SU-DHL-6 (cell line): Measurements from ENCODE around the gene KCNB1.

Experiments used
- H2AFZ ChIP-seq: fragments of 200-600 bp; sonication (generic); 2 replicates; pipeline ENCODE4 v1.6.1; 2014; ENCODE audit warnings: low read depth, mild to moderate bottlenecking, moderate library complexity, mixed read lengths, antibody characterized with exemption, low read length; ENCODE audit not compliant: severe bottlenecking
- H3F3A ChIP-seq: fragments of 200-600 bp; shearing (Covaris generic); 2 replicates; pipeline ENCODE4 v1.6.0; 2016; ENCODE audit warnings: antibody characterized with exemption, mild to moderate bottlenecking; ENCODE audit not compliant: insufficient read depth
- H3K27ac ChIP-seq: fragments of 200-600 bp; sonication (generic); 2 replicates; pipeline ENCODE4 v1.5.1; 2016; ENCODE audit warnings: low read depth, mild to moderate bottlenecking, low read length, moderate library complexity, mixed read lengths
- H3K27me3 ChIP-seq: fragments of 200-600 bp; sonication (generic), shearing (Covaris generic); 2 replicates; pipeline ENCODE4 v1.6.0; 2014; ENCODE audit warnings: mild to moderate bottlenecking, low read length
- H3K36me3 ChIP-seq: fragments of 200-600 bp; sonication (generic); 2 replicates; pipeline ENCODE4 v1.6.1; 2014; ENCODE audit warnings: mild to moderate bottlenecking, low read length, mixed read lengths
- H3K4me2 ChIP-seq: fragments of 300-600, 200-600 bp; shearing (Covaris generic), sonication (generic); 2 replicates; pipeline ENCODE4 v1.6.0; 2014; ENCODE audit warnings: low read length, low read depth, mild to moderate bottlenecking; ENCODE audit not compliant: poor library complexity, severe bottlenecking
- H3K4me3 ChIP-seq: fragments of 200-600 bp; sonication (generic); 2 replicates; pipeline ENCODE4 v1.5.1; 2014; ENCODE audit warnings: antibody characterized with exemption, low read length, mild to moderate bottlenecking, mixed read lengths; ENCODE audit not compliant: insufficient read depth, poor library complexity, severe bottlenecking
- H3K79me2 ChIP-seq: fragments of 200-600 bp; sonication (generic); 2 replicates; pipeline ENCODE4 v1.6.1; 2014; ENCODE audit warnings: mild to moderate bottlenecking, low read length, moderate library complexity; ENCODE audit not compliant: insufficient read depth
- H3K9ac ChIP-seq: fragments of 200-600 bp; sonication (generic); 2 replicates; pipeline ENCODE4 v1.7.0; 2014; ENCODE audit warnings: mild to moderate bottlenecking, low read length
- H3K9me2 ChIP-seq: fragments of 200-600 bp; sonication (generic); replicated peaks from 2 replicates; pipeline ENCODE4 v1.6.1; 2014; ENCODE audit warnings: low read length; ENCODE audit not compliant: insufficient read depth
- H3K9me3 ChIP-seq: fragments of 200-600 bp; sonication (generic); 2 replicates; pipeline ENCODE4 v1.6.1; 2014; ENCODE audit warnings: low read length, mixed read lengths; ENCODE audit not compliant: insufficient read depth
- H4K20me1 ChIP-seq: fragments of 200-600 bp; sonication (generic); 2 replicates; pipeline ENCODE4 v1.6.1; 2014; ENCODE audit warnings: low read depth, mild to moderate bottlenecking, antibody characterized with exemption, low read length, moderate library complexity, mixed read lengths
- EZH2phosphoT487 ChIP-seq: fragments of 200-600 bp; sonication (generic), shearing (Covaris generic); conservative IDR thresholded peaks from 2 replicates; pipeline ENCODE4 v1.6.1; 2018; ENCODE audit warnings: mild to moderate bottlenecking, antibody characterized with exemption, low read length, moderate library complexity, mixed read lengths
- TF ChIP-seq, protein P1 (sequence below): fragments of 200-600 bp; sonication (generic); IDR thresholded peaks from one replicate; pipeline ENCODE4 v1.5.1; 2017; ENCODE audit warnings: antibody characterized with exemption, mild to moderate bottlenecking, low read length, moderate library complexity; ENCODE audit not compliant: insufficient read depth, poor library complexity, severe bottlenecking

KCNB1 gene

DNA sequence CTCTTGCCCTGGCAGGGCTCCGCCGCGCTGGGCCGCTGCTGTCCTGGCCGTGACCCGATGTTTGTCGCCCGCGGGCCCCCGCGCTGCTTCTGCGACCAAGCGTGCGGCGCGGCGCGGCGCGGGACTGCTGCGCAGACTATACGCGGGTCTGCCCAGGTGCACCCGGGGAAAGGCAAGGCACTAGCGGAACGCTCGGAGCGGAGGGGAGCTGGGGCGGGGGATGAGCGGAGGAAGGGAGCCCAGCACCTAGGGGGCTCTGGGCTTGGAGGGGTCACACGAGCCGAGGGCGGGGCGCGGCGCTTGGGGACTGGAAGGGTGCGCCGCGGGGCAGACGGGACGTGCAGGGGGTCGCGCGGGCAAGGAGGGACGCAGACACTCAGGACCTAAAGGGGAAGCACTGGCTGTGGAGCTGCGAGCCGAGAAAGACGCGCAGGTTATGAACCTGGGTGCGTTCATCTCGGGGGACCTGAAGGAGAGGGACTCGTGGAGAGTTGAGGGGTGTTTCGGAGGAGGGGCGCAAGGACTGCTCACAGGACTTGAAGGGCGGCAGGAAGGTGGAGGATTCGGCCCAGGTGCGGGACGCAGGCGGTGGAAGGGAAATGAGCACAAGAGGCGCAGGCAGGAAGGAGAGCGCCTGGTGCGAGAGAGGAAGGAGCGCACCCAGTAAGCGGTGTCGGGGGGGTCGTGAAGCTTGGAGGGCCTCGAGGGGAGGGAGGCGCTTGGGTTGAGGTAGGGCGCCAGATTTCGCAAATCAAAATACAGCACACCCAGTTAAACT, 163.8 kb downstream of the KCNB1 start:
- H3K79me2 ChIP-seq: no peaks in the 10 kb centered on the region
- no peak overlapping the region for H3K4me2 ChIP-seq
- no peaks in the 10 kb centered on the region for H4K20me1 ChIP-seq
- H3K4me3 ChIP-seq: no peak overlapping the region
- H3K27ac ChIP-seq: no peak overlapping the region
- no peaks in the 10 kb centered on the region for H3K9me2 ChIP-seq
- H3K9me3 ChIP-seq: no peaks in the 10 kb centered on the region
- TF ChIP-seq EZH2phosphoT487: no peak
- TF ChIP-seq, protein P1, sequence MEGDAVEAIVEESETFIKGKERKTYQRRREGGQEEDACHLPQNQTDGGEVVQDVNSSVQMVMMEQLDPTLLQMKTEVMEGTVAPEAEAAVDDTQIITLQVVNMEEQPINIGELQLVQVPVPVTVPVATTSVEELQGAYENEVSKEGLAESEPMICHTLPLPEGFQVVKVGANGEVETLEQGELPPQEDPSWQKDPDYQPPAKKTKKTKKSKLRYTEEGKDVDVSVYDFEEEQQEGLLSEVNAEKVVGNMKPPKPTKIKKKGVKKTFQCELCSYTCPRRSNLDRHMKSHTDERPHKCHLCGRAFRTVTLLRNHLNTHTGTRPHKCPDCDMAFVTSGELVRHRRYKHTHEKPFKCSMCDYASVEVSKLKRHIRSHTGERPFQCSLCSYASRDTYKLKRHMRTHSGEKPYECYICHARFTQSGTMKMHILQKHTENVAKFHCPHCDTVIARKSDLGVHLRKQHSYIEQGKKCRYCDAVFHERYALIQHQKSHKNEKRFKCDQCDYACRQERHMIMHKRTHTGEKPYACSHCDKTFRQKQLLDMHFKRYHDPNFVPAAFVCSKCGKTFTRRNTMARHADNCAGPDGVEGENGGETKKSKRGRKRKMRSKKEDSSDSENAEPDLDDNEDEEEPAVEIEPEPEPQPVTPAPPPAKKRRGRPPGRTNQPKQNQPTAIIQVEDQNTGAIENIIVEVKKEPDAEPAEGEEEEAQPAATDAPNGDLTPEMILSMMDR: no peak
- no peaks in the 10 kb centered on the region for H3F3A ChIP-seq
- H3K9ac ChIP-seq: no peak overlapping the region
- no peaks in the 10 kb centered on the region for H3K27me3 ChIP-seq
- no peak overlapping the region for H2AFZ ChIP-seq
- no peaks in the 10 kb centered on the region for H3K36me3 ChIP-seq

DNA sequence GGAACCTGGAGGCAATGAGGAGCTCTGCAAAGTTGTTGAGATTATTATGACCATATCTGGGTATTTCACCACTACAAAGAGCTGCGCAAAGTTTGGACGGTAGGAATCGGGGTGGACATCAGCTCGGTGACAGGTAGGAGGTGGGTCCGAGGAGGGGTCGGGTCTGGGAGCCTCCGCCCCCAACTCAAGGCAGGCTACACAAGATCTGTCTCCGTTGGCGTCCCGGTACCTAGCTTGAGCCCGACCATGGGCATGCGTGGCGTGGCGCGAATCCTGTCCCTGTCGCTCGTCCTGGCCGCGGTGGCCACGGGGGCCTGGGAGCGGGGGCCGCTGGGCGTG, 164.4 kb downstream of the KCNB1 start:
- Histone ChIP-seq H4K20me1 (no peaks in the 10 kb centered on the region), H3K27me3 (no peaks in the 10 kb centered on the region), H3K9ac (no peak overlapping the region), H3K36me3 (no peaks in the 10 kb centered on the region), H3K9me3 (no peaks in the 10 kb centered on the region), H3K27ac (no peak overlapping the region), H3K79me2 (no peaks in the 10 kb centered on the region), H3K4me2 (no peak overlapping the region), H3F3A (no peaks in the 10 kb centered on the region), H2AFZ (no peak overlapping the region), H3K4me3 (no peak overlapping the region), H3K9me2 (no peaks in the 10 kb centered on the region)
- TF ChIP-seq EZH2phosphoT487: no peak
- TF ChIP-seq, protein P1: no peak

DNA sequence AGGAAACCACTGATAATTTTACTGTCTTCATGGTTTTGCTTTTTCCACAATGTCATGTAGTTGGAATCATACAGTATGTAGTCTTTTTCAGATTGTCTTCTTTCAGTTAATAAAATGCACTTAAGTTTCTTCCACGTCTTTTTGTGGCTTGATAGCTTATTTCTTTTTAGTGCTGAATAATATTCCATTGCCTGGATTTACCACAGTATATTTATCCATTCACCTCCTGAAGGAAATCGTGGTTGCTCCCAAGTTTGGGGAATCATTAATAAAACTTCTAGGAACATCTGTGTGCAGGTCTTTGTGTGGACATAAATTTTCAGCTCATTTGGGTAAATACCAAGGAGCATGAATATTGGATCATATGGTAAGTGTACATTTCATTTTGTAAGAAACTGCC, 165.8 kb downstream of the KCNB1 start:
- no peak overlapping the region for H3K4me3 ChIP-seq
- TF ChIP-seq, protein P1: no peak
- no peak for TF ChIP-seq EZH2phosphoT487
- H3K27ac ChIP-seq: no peak overlapping the region
- no peaks in the 10 kb centered on the region for H3K79me2 ChIP-seq
- H3K9me3 ChIP-seq: no peaks in the 10 kb centered on the region
- H4K20me1 ChIP-seq: no peaks in the 10 kb centered on the region
- H3K27me3 ChIP-seq: no peaks in the 10 kb centered on the region
- no peak overlapping the region for H3K4me2 ChIP-seq
- no peaks in the 10 kb centered on the region for H3K36me3 ChIP-seq
- no peaks in the 10 kb centered on the region for H3K9me2 ChIP-seq
- no peaks in the 10 kb centered on the region for H3F3A ChIP-seq
- no peak overlapping the region for H3K9ac ChIP-seq
- H2AFZ ChIP-seq: no peak overlapping the region
